Mammary epithelial cell (primary cell): ENCODE results near the gene DMXL2.
"Not testable (repeated sequence)": the region's sequence is repeated elsewhere in the genome, so short reads cannot be mapped to it uniquely, and the experiment has no call there.

Experiments used
- EZH2 ChIP-seq: IDR thresholded peaks from 2 replicates; pipeline ENCODE4 v1.6.1; 2012; ENCODE audit warnings: low read length, inconsistent platforms, borderline replicate concordance
- TF ChIP-seq, protein P1 (sequence below), 2 donors: IDR thresholded peaks in 1 of 2; conservative IDR thresholded peaks in 1 of 2; 2 replicates each; pipeline ENCODE4 v1.5.1; 2011 to 2012; ENCODE audit warnings: inconsistent platforms in 2 of 2, low read length in 2 of 2, mild to moderate bottlenecking in 2 of 2, control low read depth in 1 of 2, low read depth in 1 of 2; ENCODE audit not compliant: insufficient read depth in 1 of 2; ENCODE audit errors: extremely low read depth in 1 of 2

- not testable (repeated sequence) for TF ChIP-seq EZH2
- TF ChIP-seq, protein P1, sequence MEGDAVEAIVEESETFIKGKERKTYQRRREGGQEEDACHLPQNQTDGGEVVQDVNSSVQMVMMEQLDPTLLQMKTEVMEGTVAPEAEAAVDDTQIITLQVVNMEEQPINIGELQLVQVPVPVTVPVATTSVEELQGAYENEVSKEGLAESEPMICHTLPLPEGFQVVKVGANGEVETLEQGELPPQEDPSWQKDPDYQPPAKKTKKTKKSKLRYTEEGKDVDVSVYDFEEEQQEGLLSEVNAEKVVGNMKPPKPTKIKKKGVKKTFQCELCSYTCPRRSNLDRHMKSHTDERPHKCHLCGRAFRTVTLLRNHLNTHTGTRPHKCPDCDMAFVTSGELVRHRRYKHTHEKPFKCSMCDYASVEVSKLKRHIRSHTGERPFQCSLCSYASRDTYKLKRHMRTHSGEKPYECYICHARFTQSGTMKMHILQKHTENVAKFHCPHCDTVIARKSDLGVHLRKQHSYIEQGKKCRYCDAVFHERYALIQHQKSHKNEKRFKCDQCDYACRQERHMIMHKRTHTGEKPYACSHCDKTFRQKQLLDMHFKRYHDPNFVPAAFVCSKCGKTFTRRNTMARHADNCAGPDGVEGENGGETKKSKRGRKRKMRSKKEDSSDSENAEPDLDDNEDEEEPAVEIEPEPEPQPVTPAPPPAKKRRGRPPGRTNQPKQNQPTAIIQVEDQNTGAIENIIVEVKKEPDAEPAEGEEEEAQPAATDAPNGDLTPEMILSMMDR (conservative IDR thresholded peaks at IDR 0.05 in 1 of 2, IDR thresholded peaks at IDR 0.05 in 1 of 2; ENCODE audit: extremely low read depth in 1 of 2, insufficient read depth in 1 of 2, low read depth in 1 of 2, low read length in 2 of 2), result not testable (repeated sequence)
Observed at GRCh38 chr15:51573352-51573751, 49.2 kb downstream of the DMXL2 start.
